ENCODE measurements around the gene TOM1L2. TPM values are rescaled to one million over a fixed set of nuclear protein-coding genes. Genes with fewer than 3 reads are reported as not detected.

TOM1L2 gene
- total and polyA plus RNA-seq, 2 of the 4 experiments (the other 2 are of a cell fraction), result 34.4 to 51.7 TPM

DNA sequence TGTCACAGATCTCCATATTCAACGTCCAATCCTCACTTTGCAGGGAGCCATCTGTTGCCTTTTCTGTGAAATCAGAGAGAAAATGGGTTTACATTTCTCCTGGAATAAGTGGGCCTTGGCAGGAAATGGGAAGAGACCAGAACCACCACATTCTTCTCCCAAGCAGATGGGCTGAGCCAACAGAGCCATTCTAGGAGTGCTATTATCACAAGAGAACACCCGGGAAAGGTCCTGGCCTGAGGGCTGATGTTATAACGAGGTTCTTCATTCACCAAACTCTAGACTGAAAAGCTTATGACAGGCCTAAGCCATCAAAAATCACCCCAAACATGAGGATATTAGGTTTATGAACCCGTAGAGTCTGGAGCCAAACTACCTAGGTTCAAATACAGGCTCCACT, 64.7 kb downstream of the TOM1L2 start:
- Histone ChIP-seq H2BK120ac (ENCODE audit: low read depth, low read length) (no peak overlapping the region), H3K27me3 (ENCODE audit: control insufficient read depth, insufficient read depth, low read length) (no peaks in the 10 kb centered on the region), H3K4me2 (ENCODE audit: low read depth, low read length) (no peak overlapping the region), H3K9ac (ENCODE audit: low read depth, low read length) (no peak overlapping the region), H3K56ac (ENCODE audit: extremely low read depth, insufficient read depth, low read length) (no peak overlapping the region), H3K36me3 (ENCODE audit: control insufficient read depth, insufficient read depth, low read length) (peaks cover 4% of the 10 kb centered on the region), H2BK15ac (ENCODE audit: low read depth, low read length) (no peak overlapping the region), H2AFZ (replicated peaks; ENCODE audit: low read length, poor library complexity) (no peak overlapping the region), H3K4me1 (ENCODE audit: control insufficient read depth, insufficient read depth, low read length) (peaks cover 12% of the 10 kb centered on the region), H3K4me3 (ENCODE audit: insufficient read depth, low read depth, low read length) (no peak overlapping the region), H3K79me1 (ENCODE audit: low read depth in 1 of 2, low read length in 2 of 2) (peaks cover 12 to 37% of the 10 kb centered on the region in 2 experiments), H2BK20ac (ENCODE audit: low read depth, low read length) (no peak overlapping the region), H3K9me1 (ENCODE audit: insufficient read depth, low read length) (peaks cover 31% of the 10 kb centered on the region), H3K27ac (ENCODE audit: insufficient read depth, low read length) (no peak overlapping the region), H3K18ac (ENCODE audit: low read depth, low read length) (no peak overlapping the region), H3K14ac (replicated peaks; ENCODE audit: low read depth, low read length) (no peak overlapping the region), H4K5ac (ENCODE audit: low read depth, low read length) (no peak overlapping the region), H2BK5ac (ENCODE audit: low read depth, low read length, poor library complexity, severe bottlenecking) (no peak overlapping the region), H3K23ac (ENCODE audit: low read depth, low read length) (no peak overlapping the region), H4K20me1 (ENCODE audit: insufficient read depth, low read length) (no peaks in the 10 kb centered on the region), H3K4ac (ENCODE audit: low read depth, low read length) (no peak overlapping the region), H4K8ac (ENCODE audit: low read depth in 2 of 2, low read length in 2 of 2) (no peak overlapping the region), H2AK9ac (replicated peaks; ENCODE audit: low read depth, low read length, poor library complexity) (no peak overlapping the region), H2AK5ac (ENCODE audit: low read depth, low read length) (no peak overlapping the region), H3K9me3 (ENCODE audit: control insufficient read depth, insufficient read depth, low read length) (no peaks in the 10 kb centered on the region), H4K91ac (ENCODE audit: insufficient read depth, low read depth, low read length) (no peak overlapping the region)
- POLR2A ChIA-PET (ENCODE audit: unreplicated experiment), result no interaction called here
- CTCF ChIA-PET, result no interaction called here
- dilution Hi-C loops (cut with HindIII; ENCODE audit: low sequenced_read_pairs, unreplicated experiment), result no loop called here
- intact Hi-C loops (cut with micrococcal nuclease), result no loop called here
- DNase-seq (no peak), ATAC-seq (ENCODE audit: low read depth) (no peak)
- no TSS peak for BruUV-seq (replicated peaks)
- no CpG with 5 or more reads among the region's 4 CpGs for WGBS, 2 experiments (ENCODE audit: extremely low coverage in 2 of 2, insufficient read length in 1 of 2)
- no peak for TF ChIP-seq CEBPB (IDR thresholded peaks at IDR 0.05; ENCODE audit: low read depth, low read length)
- TF ChIP-seq MAFK (IDR thresholded peaks at IDR 0.05; ENCODE audit: low read depth, low read length), result no peak
- no peak for TF ChIP-seq FOS (IDR thresholded peaks at IDR 0.05; ENCODE audit: low read depth, low read length)
- in situ Hi-C loops (cut with MboI; ENCODE audit: low sequenced_read_pairs), result no loop called here

Measured in IMR-90 (cell line).